Peyer's patch (tissue), 4 donors: ENCODE results near the gene CYP26C1.

ENCODE experiments used
- POLR2A ChIP-seq, 2 donors: fragments of 450-650 bp; IDR thresholded peaks; one replicate each; pipeline ENCODE4 v1.5.1; 2017; ENCODE audit warnings: antibody characterized with exemption in 2 of 2, mild to moderate bottlenecking in 2 of 2, moderate library complexity in 2 of 2
- TF ChIP-seq, protein P1 (sequence below), 6 experiments: fragments of 450-650 bp in 4 of 6; fragments of 200-600 bp in 2 of 6; sonication (generic) in 1 of 6; IDR thresholded peaks; one replicate each; pipeline ENCODE4 v1.5.1; 2017 to 2019; ENCODE audit warnings: antibody characterized with exemption in 6 of 6, mild to moderate bottlenecking in 3 of 6, moderate library complexity in 1 of 6

DNA sequence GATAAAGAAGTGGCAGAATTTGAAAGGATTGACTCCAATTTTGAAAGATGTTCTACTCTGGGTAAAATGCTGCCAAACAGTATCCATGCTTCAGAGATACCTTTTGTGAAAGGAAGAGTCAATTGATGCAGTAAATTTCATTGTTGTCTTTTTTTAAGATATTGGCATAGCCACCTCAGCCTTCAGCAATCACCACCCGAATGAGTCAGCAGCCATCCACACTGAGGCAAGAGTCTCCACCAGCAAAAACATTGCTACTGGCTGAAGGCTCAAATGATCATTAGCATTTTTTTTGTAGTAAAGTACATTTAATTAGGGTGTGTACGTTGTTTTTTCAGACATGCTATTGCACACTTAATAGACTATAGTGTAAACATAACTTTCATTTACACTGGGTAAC lies 31.7 kb upstream of the CYP26C1 start:
- TF ChIP-seq POLR2A (IDR thresholded peaks at IDR 0.05): no peak
- TF ChIP-seq, protein P1, sequence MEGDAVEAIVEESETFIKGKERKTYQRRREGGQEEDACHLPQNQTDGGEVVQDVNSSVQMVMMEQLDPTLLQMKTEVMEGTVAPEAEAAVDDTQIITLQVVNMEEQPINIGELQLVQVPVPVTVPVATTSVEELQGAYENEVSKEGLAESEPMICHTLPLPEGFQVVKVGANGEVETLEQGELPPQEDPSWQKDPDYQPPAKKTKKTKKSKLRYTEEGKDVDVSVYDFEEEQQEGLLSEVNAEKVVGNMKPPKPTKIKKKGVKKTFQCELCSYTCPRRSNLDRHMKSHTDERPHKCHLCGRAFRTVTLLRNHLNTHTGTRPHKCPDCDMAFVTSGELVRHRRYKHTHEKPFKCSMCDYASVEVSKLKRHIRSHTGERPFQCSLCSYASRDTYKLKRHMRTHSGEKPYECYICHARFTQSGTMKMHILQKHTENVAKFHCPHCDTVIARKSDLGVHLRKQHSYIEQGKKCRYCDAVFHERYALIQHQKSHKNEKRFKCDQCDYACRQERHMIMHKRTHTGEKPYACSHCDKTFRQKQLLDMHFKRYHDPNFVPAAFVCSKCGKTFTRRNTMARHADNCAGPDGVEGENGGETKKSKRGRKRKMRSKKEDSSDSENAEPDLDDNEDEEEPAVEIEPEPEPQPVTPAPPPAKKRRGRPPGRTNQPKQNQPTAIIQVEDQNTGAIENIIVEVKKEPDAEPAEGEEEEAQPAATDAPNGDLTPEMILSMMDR (IDR thresholded peaks at IDR 0.05): no peak
